ENCODE measurements around the gene PIK3R4.

PIK3R4 gene

GRCh38 chr3:130705501-130705900, 41.1 kb downstream of the PIK3R4 start:
- TF ChIP-seq CTCF (conservative IDR thresholded peaks at IDR 0.05; ENCODE audit: low read depth, low read length), result no peak
- H3K79me2 ChIP-seq (ENCODE audit: insufficient read depth, low read depth), result no peaks in the 10 kb centered on the region
- H3K36me3 ChIP-seq (ENCODE audit: insufficient read depth), result no peaks in the 10 kb centered on the region

DNA sequence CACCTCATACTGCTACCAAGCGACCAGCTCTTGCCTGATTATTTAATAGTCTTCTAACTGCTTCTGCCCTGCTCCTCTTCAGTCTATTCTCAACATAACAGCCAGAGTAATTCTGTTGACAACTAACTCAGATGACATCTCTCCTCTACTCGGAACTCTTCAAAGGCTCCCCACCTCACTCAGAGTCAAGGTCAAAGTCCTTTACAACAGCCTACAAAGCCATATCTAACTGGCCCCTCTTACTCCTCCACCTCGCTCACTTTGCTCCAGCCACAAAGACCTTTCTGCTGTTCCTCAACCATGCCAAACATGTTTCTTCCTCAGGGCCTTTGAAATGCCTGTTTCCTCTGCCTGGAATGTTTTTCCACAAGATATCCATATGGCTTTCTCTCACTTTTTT, 43.6 kb downstream of the PIK3R4 start:
- Histone ChIP-seq H3K79me2 (ENCODE audit: insufficient read depth, low read depth) (no peaks in the 10 kb centered on the region), H3K9ac (no peak overlapping the region), H3K27ac (no peak overlapping the region), H2AFZ (ENCODE audit: low read depth) (no peak overlapping the region), H3K4me3 (IDR thresholded peaks at IDR 0.05; ENCODE audit: insufficient read depth, low read depth, low read length) (no peak overlapping the region), H3K36me3 (ENCODE audit: insufficient read depth) (no peaks in the 10 kb centered on the region), H4K20me1 (ENCODE audit: insufficient read depth) (no peaks in the 10 kb centered on the region), H3K4me2 (no peak overlapping the region), H3K4me1 (ENCODE audit: low read depth, poor library complexity, severe bottlenecking) (peaks cover 6% of the 10 kb centered on the region), H3K27me3 (ENCODE audit: insufficient read depth, low read depth) (no peaks in the 10 kb centered on the region)
- TF ChIP-seq CTCF (conservative IDR thresholded peaks at IDR 0.05; ENCODE audit: low read depth, low read length), result no peak

More at GRCh38 chr3:130705501-130705900, 41.1 kb downstream of the PIK3R4 start:
- Histone ChIP-seq H3K9ac (no peak overlapping the region), H3K4me1 (ENCODE audit: low read depth, poor library complexity, severe bottlenecking) (peaks cover under 1% of the 10 kb centered on the region), H2AFZ (ENCODE audit: low read depth) (no peak overlapping the region), H3K4me3 (IDR thresholded peaks at IDR 0.05; ENCODE audit: insufficient read depth, low read depth, low read length) (no peak overlapping the region), H3K27ac (no peak overlapping the region), H3K4me2 (no peak overlapping the region), H3K27me3 (ENCODE audit: insufficient read depth, low read depth) (no peaks in the 10 kb centered on the region), H4K20me1 (ENCODE audit: insufficient read depth) (no peaks in the 10 kb centered on the region)

DNA sequence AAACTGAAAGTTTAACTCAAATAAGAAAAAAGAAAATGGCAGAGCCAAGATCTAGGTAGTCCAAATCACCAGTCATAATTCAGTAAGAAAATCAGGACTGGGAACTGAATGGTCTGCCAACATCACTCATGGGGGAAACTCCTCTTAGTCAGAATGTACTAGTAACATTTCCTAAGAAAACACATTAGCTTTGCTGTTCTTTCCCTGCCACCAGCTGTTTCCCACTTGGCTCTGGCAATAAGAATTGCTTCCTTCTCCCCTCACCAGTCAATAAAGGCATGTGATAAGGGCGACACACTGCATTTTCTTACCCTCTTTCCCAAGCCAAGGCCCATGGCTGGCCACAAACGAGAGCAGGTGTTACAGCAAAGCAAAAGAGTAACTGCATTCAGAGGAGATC, 46.1 kb downstream of the PIK3R4 start:
- no peak overlapping the region for H3K9ac ChIP-seq
- H3K4me3 ChIP-seq (IDR thresholded peaks at IDR 0.05; ENCODE audit: insufficient read depth, low read depth, low read length), result no peak overlapping the region
- no peak overlapping the region for H3K27ac ChIP-seq
- H3K4me2 ChIP-seq, result no peak overlapping the region
- H3K36me3 ChIP-seq (ENCODE audit: insufficient read depth), result no peaks in the 10 kb centered on the region
- H2AFZ ChIP-seq (ENCODE audit: low read depth), result no peak overlapping the region
- no peaks in the 10 kb centered on the region for H3K27me3 ChIP-seq (ENCODE audit: insufficient read depth, low read depth)
- TF ChIP-seq CTCF (conservative IDR thresholded peaks at IDR 0.05; ENCODE audit: low read depth, low read length), result no peak
- peaks cover 6% of the 10 kb centered on the region for H3K4me1 ChIP-seq (ENCODE audit: low read depth, poor library complexity, severe bottlenecking)
- H3K79me2 ChIP-seq (ENCODE audit: insufficient read depth, low read depth), result no peaks in the 10 kb centered on the region
- H4K20me1 ChIP-seq (ENCODE audit: insufficient read depth), result no peaks in the 10 kb centered on the region

- H3K9ac ChIP-seq, result no peak overlapping the region
- H4K20me1 ChIP-seq (ENCODE audit: insufficient read depth), result no peaks in the 10 kb centered on the region
- H3K4me1 ChIP-seq (ENCODE audit: low read depth, poor library complexity, severe bottlenecking), result peaks cover 6% of the 10 kb centered on the region
- peak; percentile 78 for TF ChIP-seq CTCF (conservative IDR thresholded peaks at IDR 0.05; ENCODE audit: low read depth, low read length)
- no peak overlapping the region for H3K27ac ChIP-seq
- H3K36me3 ChIP-seq (ENCODE audit: insufficient read depth), result no peaks in the 10 kb centered on the region
- H3K4me3 ChIP-seq (IDR thresholded peaks at IDR 0.05; ENCODE audit: insufficient read depth, low read depth, low read length), result no peak overlapping the region
- no peak overlapping the region for H2AFZ ChIP-seq (ENCODE audit: low read depth)
- H3K4me2 ChIP-seq, result no peak overlapping the region
- no peaks in the 10 kb centered on the region for H3K79me2 ChIP-seq (ENCODE audit: insufficient read depth, low read depth)
- H3K27me3 ChIP-seq (ENCODE audit: insufficient read depth, low read depth), result no peaks in the 10 kb centered on the region
These were observed 46.9 kb downstream of the PIK3R4 start for GRCh38 chr3:130699765-130700164.
